H9 (cell line): ENCODE data around the gene SNCA. TPM values are rescaled to one million over a fixed set of nuclear protein-coding genes. Genes with fewer than 3 reads are reported as not detected.

ENCODE experiments used
- DNase-seq: peaks from one replicate; pipeline ENCODE4 v3.0.0-alpha.2; 2017
- H2AFZ ChIP-seq: one replicate; pipeline ENCODE4 v1.6.1; 2013; ENCODE audit warnings: mild to moderate bottlenecking, low read length, control low read depth, moderate library complexity
- H2AK5ac ChIP-seq: 2 replicates; pipeline ENCODE4 v1.6.1; 2013; ENCODE audit warnings: low read length, control low read depth, mixed read lengths; ENCODE audit not compliant: insufficient read length
- H2BK120ac ChIP-seq: one replicate; pipeline ENCODE4 v1.6.1; 2013; ENCODE audit warnings: low read depth, mild to moderate bottlenecking, low read length, control low read depth, inconsistent platforms; ENCODE audit not compliant: poor library complexity, severe bottlenecking
- H2BK12ac ChIP-seq: 2 replicates; pipeline ENCODE4 v1.6.1; 2013; ENCODE audit warnings: low read length, control low read depth, mixed read lengths, low read depth; ENCODE audit not compliant: insufficient read length
- H2BK15ac ChIP-seq: 2 replicates; pipeline ENCODE4 v1.6.1; 2013; ENCODE audit warnings: low read depth, low read length, control low read depth
- H2BK20ac ChIP-seq: one replicate; pipeline ENCODE4 v1.6.1; 2013; ENCODE audit warnings: low read depth, mild to moderate bottlenecking, low read length, control low read depth, inconsistent platforms; ENCODE audit not compliant: poor library complexity, severe bottlenecking
- H2BK5ac ChIP-seq: 2 replicates; pipeline ENCODE4 v1.6.1; 2013; ENCODE audit warnings: low read length, control low read depth, mixed read lengths; ENCODE audit not compliant: insufficient read length
- H3K14ac ChIP-seq: 2 replicates; pipeline ENCODE4 v1.6.1; 2013; ENCODE audit warnings: low read length, control low read depth; ENCODE audit not compliant: insufficient read depth
- H3K18ac ChIP-seq: 2 replicates; pipeline ENCODE4 v1.6.1; 2013; ENCODE audit warnings: low read depth, mild to moderate bottlenecking, mixed read lengths, low read length, control low read depth; ENCODE audit not compliant: insufficient read length
- H3K23ac ChIP-seq: 2 replicates; pipeline ENCODE4 v1.6.1; 2013; ENCODE audit warnings: low read length, control low read depth, mixed read lengths, low read depth; ENCODE audit not compliant: insufficient read length
- H3K23me2 ChIP-seq: 2 replicates; pipeline ENCODE4 v1.6.1; 2013; ENCODE audit warnings: low read depth, mild to moderate bottlenecking, mixed read lengths, low read length, control low read depth; ENCODE audit not compliant: insufficient read length, poor library complexity, severe bottlenecking
- H3K27ac ChIP-seq: 2 replicates; pipeline ENCODE4 v1.5.1; 2013; ENCODE audit warnings: low read length, control low read depth, mixed read lengths, low read depth; ENCODE audit not compliant: insufficient read length
- H3K27me3 ChIP-seq: 2 replicates; pipeline ENCODE4 v1.6.1; 2013; ENCODE audit warnings: low read length, control low read depth, inconsistent platforms; ENCODE audit not compliant: insufficient read depth
- H3K4ac ChIP-seq: 2 replicates; pipeline ENCODE4 v1.6.1; 2013; ENCODE audit warnings: low read depth, mild to moderate bottlenecking, control low read depth, inconsistent platforms, low read length, moderate library complexity
- H3K4me1 ChIP-seq: 2 replicates; pipeline ENCODE4 v1.6.1; 2013; ENCODE audit warnings: low read length, control low read depth, inconsistent platforms; ENCODE audit not compliant: insufficient read depth
- H3K4me2 ChIP-seq: 2 replicates; pipeline ENCODE4 v1.6.1; 2013; ENCODE audit warnings: low read length, control low read depth, mixed read lengths; ENCODE audit not compliant: insufficient read length, insufficient read depth
- H3K56ac ChIP-seq: 2 replicates; pipeline ENCODE4 v1.6.1; 2013; ENCODE audit warnings: low read depth, mild to moderate bottlenecking, mixed read lengths, low read length, control low read depth; ENCODE audit not compliant: insufficient read length
- H3K79me1 ChIP-seq: 2 replicates; pipeline ENCODE4 v1.6.1; 2013; ENCODE audit warnings: low read depth, mild to moderate bottlenecking, moderate library complexity, low read length, control low read depth, inconsistent platforms; ENCODE audit not compliant: insufficient read depth, poor library complexity, severe bottlenecking
- H3K79me2 ChIP-seq: 2 replicates; pipeline ENCODE4 v1.6.1; 2013; ENCODE audit warnings: low read length, control low read depth, inconsistent platforms; ENCODE audit not compliant: insufficient read depth
- H3K9ac ChIP-seq: 2 replicates; pipeline ENCODE4 v1.6.1; 2013; ENCODE audit warnings: low read length, control low read depth, mixed read lengths; ENCODE audit not compliant: insufficient read length; ENCODE audit errors: extremely low read depth
- H3K9me3 ChIP-seq: one replicate; pipeline ENCODE4 v1.6.1; 2013; ENCODE audit warnings: low read depth, low read length, inconsistent platforms; ENCODE audit not compliant: control insufficient read depth
- H3T11ph ChIP-seq: one replicate; pipeline ENCODE4 v1.6.1; 2013; ENCODE audit warnings: mild to moderate bottlenecking, low read length, control low read depth, inconsistent platforms
- H4K20me1 ChIP-seq: one replicate; pipeline ENCODE4 v1.6.1; 2013; ENCODE audit not compliant: control insufficient read depth, insufficient read length, insufficient read depth
- H4K5ac ChIP-seq: 2 replicates; pipeline ENCODE4 v1.6.1; 2013; ENCODE audit warnings: low read depth, mild to moderate bottlenecking, mixed read lengths, low read length, control low read depth; ENCODE audit not compliant: insufficient read length
- H4K8ac ChIP-seq: replicated peaks from 2 replicates; pipeline ENCODE4 v1.6.1; 2013; ENCODE audit warnings: low read length, control low read depth, mixed read lengths, low read depth; ENCODE audit not compliant: insufficient read length
- H4K91ac ChIP-seq: 2 replicates; pipeline ENCODE4 v1.6.1; 2013; ENCODE audit warnings: low read depth, mild to moderate bottlenecking, moderate library complexity, mixed read lengths, low read length, control low read depth; ENCODE audit not compliant: insufficient read length
- H3K27ac Mint-ChIP-seq, 3 experiments: 2 replicates in 2 of 3; 3 replicates in 1 of 3; pipeline ENCODE4 v1.8.0; 2020 to 2021; ENCODE audit warnings: mixed read lengths in 3 of 3, mild to moderate bottlenecking in 1 of 3, moderate library complexity in 1 of 3
- H3K27me3 Mint-ChIP-seq: 2 replicates; pipeline ENCODE4 v1.8.0; 2021; ENCODE audit warnings: low read depth, mild to moderate bottlenecking, moderate library complexity, mixed read lengths
- H3K36me3 Mint-ChIP-seq, 3 experiments: 2 replicates in 2 of 3; 3 replicates in 1 of 3; pipeline ENCODE4 v1.8.0; 2020 to 2021; ENCODE audit warnings: low read depth in 3 of 3, mixed read lengths in 3 of 3; ENCODE audit not compliant: insufficient read depth in 1 of 3
- H3K4me1 Mint-ChIP-seq, 2 experiments: 2 replicates each; pipeline ENCODE4 v1.8.0; 2020; ENCODE audit warnings: mixed read lengths in 2 of 2
- H3K4me3 Mint-ChIP-seq, 2 experiments: 2 replicates in 1 of 2; 3 replicates in 1 of 2; pipeline ENCODE4 v1.8.0; 2020 to 2021; ENCODE audit warnings: mild to moderate bottlenecking in 2 of 2, mixed read lengths in 2 of 2, moderate library complexity in 1 of 2
- H3K9me3 Mint-ChIP-seq, 2 experiments: 2 replicates in 1 of 2; 3 replicates in 1 of 2; pipeline ENCODE4 v1.8.0; 2020; ENCODE audit warnings: mild to moderate bottlenecking in 2 of 2, mixed read lengths in 2 of 2, moderate library complexity in 1 of 2
- CTCF ChIP-seq: fragments of 200-600 bp; sonication (generic); conservative IDR thresholded peaks from 3 replicates; pipeline ENCODE4 v1.8.0; 2021; ENCODE audit warnings: antibody characterized with exemption, mild to moderate bottlenecking
- WGBS: extraction: QIAGEN DNeasy Blood & Tissue Kit; methylation state at CpG from one replicate; pipeline ENCODE4 v1.1.7; 2013; ENCODE audit warnings: missing lambda C conversion rate, low lambda C conversion rate, mixed read lengths; ENCODE audit not compliant: insufficient read length; ENCODE audit errors: extremely low coverage; 5-methylcytosine and 5-hydroxymethylcytosine counted together
- total RNA-seq: library from RNA; stranded (reverse); gene quantifications from 2 replicates; pipeline ENCODE4 v1.2.1, GENCODE V29; 2021

Gene SNCA
- total RNA-seq, 1 experiment from 2014 or later, result 8.5 TPM

GRCh38 chr4:89813197-89813596 lies 23.8 kb downstream of the SNCA start:
- Histone ChIP-seq H3K9ac (no peak overlapping the region), H3K56ac (no peak overlapping the region), H3K4me1 (no peaks in the 10 kb centered on the region), H2BK12ac (no peak overlapping the region), H2AFZ (no peak overlapping the region), H2BK15ac (no peak overlapping the region), H3K23me2 (no peaks in the 10 kb centered on the region), H3K79me1 (no peaks in the 10 kb centered on the region), H4K8ac (no peak overlapping the region), H2BK20ac (no peak overlapping the region), H3K18ac (no peak overlapping the region), H3T11ph (no peak overlapping the region), H3K9me3 (no peaks in the 10 kb centered on the region), H3K4me2 (no peak overlapping the region), H3K27ac (no peak overlapping the region), H3K79me2 (no peaks in the 10 kb centered on the region), H2AK5ac (no peak overlapping the region), H3K14ac (no peak overlapping the region), H2BK5ac (no peak overlapping the region), H3K23ac (no peak overlapping the region), H4K91ac (no peak overlapping the region), H2BK120ac (no peak overlapping the region), H4K20me1 (no peaks in the 10 kb centered on the region), H4K5ac (no peak overlapping the region), H3K4ac (no peak overlapping the region), H3K27me3 (no peaks in the 10 kb centered on the region)
- TF ChIP-seq CTCF, result no peak
- peaks cover 6 to 7% of the 10 kb centered on the region in 2 experiments for H3K4me1 Mint-ChIP-seq
- H3K27me3 Mint-ChIP-seq, result no peaks in the 10 kb centered on the region
- no peak for DNase-seq
- no peaks in the 10 kb centered on the region for H3K9me3 Mint-ChIP-seq
- no peak overlapping the region for H3K4me3 Mint-ChIP-seq
- H3K36me3 Mint-ChIP-seq, result no peaks in the 10 kb centered on the region; a peak in 1 of 7 replicates
- H3K27ac Mint-ChIP-seq, result no peak overlapping the region
- WGBS, result no CpG with 5 or more reads among the region's 2 CpGs
